CD4-positive, alpha-beta T cell treated with Interleukin-2 at 100 ng/mL for 4 hours (primary cell): ENCODE data around the gene SPIB.
"Not testable (repeated sequence)": the region's sequence is repeated elsewhere in the genome, so short reads cannot be mapped to it uniquely, and the experiment has no call there.

ENCODE experiments used
- DNase-seq: peaks from one replicate; pipeline ENCODE4 v3.0.0-alpha.2; 2020; ENCODE audit warnings: low spot score

Gene SPIB

DNA sequence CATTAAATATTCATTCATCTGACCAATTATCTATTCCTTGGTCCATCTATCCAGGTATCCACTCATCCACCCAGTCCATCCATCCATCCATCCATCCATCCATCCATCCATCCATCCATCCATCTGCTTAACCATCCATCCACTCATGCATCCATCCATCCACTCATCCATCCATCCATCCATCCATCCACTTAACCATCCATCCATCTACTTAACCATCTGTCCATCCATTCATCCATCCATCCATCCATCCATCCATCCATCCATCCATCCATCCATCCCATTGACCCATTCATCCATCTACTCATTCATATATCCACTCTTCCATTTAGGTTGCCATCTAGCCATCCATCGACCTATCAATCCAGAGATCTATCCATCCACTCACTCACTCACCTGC lies 25.3 kb downstream of the SPIB start:
- DNase-seq: no peak

- no peak for DNase-seq
Observed at GRCh38 chr19:50447053-50447452, 28.3 kb downstream of the SPIB start.

DNA sequence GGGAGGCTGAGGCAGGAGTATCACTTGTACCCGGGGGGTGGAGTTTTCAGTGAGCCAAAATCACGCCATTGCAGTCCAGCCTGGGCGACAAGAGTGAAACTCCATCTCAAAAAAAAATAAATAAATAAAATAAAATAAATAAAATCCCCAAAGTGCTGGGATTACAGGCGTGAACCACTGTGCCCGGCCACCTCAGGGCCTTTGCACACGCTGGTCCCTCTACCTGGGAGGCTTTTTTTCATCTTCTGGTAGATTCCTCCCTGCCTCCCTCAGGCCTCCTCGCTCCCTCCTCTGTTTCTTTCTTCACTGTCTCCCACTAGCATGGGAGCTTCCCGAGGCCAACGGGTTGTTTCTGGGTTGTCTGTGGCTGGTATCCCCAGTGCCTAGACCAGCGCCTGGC lies 29.0 kb downstream of the SPIB start:
- DNase-seq: no peak

GRCh38 chr19:50449236-50449899 lies 30.6 kb downstream of the SPIB start:
- no peak for DNase-seq

DNA sequence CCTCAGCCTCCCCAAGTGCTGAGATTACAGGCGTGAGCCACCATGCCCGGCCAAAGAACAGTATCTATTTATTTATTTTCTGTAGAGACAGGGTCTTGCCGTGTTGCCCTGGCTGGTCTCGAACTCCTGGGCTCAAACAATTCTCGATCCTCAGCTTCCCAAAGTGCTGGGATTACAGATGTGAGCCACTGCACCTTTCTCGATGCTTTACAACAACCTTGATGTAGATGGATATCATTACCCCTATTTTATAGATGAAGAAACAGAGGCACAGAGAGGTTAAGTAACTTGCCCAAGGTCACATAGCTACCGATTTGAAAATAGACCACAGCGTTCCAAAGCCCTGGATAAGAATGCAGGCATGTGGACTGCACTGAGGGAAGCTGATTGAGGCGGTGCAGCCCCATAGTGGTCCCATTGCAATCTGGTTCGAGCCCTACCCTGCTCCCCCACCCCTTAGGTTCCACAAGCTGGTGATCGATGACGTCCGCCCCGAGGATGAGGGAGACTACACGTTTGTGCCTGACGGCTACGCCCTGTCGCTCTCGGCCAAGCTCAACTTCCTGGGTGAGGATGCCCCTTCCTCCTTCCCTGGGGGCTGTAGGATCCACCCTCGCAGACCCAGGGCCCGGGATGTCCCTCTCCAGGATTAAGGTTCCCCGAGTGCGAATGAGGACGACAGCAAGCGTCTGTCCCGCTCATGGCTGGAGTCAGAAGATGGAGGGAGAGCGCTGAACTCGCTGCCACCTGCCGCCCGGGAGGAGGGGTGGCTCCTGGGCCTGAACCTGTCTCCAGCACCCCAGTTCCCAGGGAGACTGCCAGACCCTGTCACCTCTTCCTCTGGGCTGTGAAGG lies 31.9 kb downstream of the SPIB start:
- DNase-seq: no peak

DNA sequence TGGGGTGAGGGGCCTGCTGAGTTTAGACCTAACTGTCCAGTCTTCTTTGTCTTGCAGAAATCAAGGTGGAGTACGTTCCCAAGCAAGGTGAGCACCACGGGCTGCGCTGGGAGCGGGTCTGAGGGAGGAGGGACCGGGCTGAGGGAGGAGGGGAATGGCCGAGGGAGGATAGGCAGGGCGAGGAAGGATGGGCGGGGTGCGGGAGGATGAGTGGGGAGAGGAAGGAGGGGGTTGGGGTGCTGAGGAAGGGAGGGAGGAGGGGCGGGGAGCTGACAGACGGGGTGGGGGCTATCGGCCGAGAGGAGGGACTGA lies 32.4 kb downstream of the SPIB start:
- DNase-seq: no peak

DNA sequence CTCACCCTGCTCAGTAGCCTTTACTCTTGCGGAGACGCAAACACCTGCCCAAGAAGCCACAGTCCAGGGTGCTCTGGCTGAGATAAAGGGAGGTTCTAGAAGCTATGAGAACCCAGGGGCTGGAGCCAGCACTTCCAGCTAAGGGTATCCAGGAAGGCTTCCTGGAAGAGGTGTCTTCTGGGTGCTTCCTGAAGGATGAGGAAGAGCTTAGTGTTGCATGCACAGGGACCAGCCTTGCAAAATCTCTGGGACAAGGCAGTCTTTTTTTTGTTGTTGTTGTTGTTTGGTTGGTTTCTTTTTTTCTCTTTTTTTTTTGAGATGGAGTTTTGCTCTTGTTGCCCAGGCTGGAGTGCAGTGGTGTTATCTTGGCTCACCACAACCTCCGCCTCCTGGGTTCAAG lies 34.5 kb downstream of the SPIB start:
- no peak for DNase-seq

- DNase-seq: no peak
Observed at GRCh38 chr19:50455992-50456391, 37.3 kb downstream of the SPIB start.

- DNase-seq: no peak
Observed at GRCh38 chr19:50457300-50457699, 38.6 kb downstream of the SPIB start.

DNA sequence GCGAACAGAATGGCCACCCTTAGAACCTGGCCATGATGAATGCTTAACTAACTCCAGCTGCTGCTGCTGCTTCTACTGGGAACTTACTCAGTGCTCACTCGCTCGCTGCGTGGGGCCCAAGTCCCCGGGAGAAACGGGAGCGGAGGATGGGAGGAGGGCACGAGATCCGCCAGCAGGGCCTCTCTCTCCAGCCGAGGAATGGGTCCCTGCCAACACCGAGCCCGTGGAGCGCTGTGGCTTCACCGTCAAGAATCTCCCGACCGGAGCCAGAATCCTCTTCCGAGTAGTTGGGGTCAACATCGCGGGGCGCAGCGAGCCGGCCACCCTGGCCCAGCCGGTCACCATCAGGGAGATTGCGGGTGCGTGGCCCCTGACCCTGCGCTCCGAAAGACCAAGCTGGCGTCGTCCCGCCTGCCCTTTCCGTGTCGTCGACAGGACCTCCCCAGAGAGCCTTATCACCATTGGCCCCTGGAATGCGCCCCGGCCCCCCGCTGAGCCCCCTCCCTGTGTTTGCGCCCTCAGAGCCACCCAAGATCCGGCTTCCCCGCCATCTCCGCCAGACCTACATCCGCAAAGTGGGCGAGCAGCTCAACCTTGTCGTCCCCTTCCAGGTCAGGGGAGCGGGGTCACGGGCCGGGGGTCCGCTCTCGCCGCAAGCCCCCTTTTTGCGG lies 39.8 kb downstream of the SPIB start:
- no peak for DNase-seq

DNA sequence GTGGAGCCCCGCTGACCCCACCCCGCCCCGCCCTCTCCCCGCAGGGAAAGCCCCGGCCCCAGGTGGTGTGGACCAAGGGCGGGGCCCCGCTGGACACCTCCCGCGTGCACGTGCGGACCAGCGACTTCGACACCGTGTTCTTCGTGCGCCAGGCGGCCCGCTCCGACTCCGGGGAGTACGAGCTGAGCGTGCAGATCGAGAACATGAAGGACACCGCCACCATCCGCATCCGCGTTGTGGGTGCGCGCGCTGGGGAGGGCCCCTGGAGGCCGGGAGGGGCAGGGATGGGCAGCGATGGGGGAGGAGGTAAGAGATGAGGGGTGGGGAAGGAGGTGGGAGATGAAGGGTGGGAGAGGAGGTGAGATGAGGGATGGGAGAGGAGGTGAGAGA lies 40.3 kb downstream of the SPIB start:
- DNase-seq: no peak

DNA sequence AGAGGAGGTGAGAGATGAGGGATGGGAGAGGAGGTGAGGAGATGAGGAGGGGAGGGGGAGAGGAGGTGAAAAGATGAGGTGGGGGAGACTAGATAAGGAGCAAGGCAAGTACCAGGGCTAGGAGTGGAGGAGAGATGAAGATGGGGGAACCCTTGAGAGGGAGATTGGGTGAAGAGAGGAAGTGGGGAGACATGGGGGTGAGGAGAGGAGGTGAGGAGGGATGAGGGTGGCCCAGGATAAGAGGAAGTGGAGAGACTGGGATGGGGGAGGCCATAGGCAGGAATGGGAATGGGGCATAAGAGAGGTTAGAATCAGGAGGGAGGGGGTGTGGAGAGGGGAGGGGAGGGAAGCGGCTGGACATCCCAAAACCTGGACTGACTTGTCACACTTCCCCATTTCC lies 40.9 kb downstream of the SPIB start:
- no peak for DNase-seq

GRCh38 chr19:50460161-50460765 lies 41.5 kb downstream of the SPIB start:
- no peak for DNase-seq

DNA sequence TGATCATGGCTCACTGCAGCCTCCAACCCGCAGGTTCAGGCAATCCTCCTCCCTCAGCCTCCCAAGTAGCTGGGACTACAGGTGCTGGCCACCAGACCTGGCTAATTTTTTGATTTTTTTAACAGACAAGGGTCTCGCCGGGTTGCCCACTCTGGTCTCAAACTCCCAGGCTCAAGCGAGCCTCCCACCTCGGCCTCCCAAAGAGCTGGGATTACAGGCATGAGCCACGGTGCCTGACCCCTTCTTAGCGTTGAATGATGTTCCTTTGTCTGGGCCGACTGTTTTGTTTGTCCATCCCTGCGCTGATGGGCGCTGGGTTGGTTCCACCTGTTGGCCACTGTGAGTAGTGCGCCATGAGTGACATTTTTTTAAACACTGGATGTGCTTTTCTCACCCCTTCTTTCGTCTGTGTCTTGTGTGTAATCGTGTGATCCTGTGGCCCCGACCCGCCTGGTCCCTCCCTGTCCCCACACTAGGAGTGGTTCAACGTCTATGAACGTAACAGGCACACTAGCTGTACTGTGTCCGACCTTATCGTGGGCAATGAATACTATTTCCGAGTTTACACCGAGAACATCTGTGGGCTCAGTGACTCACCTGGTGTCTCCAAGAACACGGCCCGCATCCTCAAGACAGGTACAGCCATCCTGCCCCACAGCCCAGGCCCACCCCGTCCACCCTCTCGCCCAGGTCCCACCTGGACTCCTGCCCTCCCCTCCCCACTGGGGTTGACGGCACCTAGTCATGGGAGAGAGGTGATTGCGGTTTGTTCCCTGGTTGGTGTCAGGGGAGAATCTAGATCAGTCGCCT lies 42.5 kb downstream of the SPIB start:
- DNase-seq: peak; percentile 67

- no peak for DNase-seq
Observed at GRCh38 chr19:50462970-50463369, 44.2 kb downstream of the SPIB start.

- no peak for DNase-seq
Observed at GRCh38 chr19:50464348-50464747, 45.6 kb downstream of the SPIB start.

- DNase-seq: no peak
Observed at GRCh38 chr19:50465000-50465399, 46.3 kb downstream of the SPIB start.

GRCh38 chr19:50465986-50466705 lies 47.4 kb downstream of the SPIB start:
- no peak for DNase-seq

DNA sequence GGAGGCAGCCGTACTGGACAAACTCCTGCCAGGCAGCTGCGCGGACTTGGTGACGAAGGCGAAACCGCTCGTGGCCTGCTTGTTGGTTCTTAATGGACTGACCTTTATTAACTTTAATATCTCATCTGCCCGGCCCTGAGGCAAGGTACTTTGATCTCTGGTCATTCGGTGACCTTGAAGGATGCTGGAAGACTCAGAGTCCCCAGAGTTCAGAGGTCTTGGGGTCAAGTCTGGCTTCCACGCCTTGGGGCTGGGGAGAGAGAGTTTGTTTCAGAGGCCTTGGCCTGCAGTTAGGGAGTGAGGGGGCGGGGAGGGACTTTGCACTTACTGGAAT lies 47.9 kb downstream of the SPIB start:
- DNase-seq: no peak

DNA sequence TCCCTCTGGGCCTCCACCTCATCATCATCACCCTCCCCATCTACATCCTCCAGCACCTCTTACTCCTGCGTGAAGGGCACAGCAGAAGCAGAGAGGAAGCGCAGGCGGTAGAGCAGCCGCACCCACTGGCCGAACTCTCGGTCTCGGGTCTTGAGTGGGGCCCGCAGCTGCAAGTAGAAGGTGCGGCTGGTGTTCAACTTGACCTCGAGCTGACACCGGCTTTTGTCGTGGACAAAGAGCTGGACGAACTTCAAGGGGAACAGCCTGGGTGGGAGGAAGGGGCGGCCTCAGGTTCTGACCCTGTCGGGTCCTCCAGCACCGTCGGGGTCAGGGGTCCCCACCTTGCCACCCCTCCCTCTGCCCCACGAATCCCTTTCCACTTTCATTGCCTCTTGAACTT lies 48.8 kb downstream of the SPIB start:
- DNase-seq: no peak

- DNase-seq: no peak
Observed at GRCh38 chr19:50468818-50469217, 50.1 kb downstream of the SPIB start.

GRCh38 chr19:50473336-50473735 lies 54.6 kb downstream of the SPIB start:
- not testable (repeated sequence) for DNase-seq
